Effector memory CD4-positive, alpha-beta T cell (primary cell): ENCODE results near the gene SAMM50.

ENCODE experiments used
- DNase-seq, 3 donors: peaks; one replicate each; pipeline ENCODE4 v3.0.0-alpha.2; 2020
- H3K27ac ChIP-seq: 2 replicates; pipeline ENCODE4 v1.7.0; 2013; ENCODE audit warnings: mild to moderate bottlenecking, low read length, moderate library complexity; ENCODE audit not compliant: insufficient read depth, poor library complexity, severe bottlenecking
- H3K27me3 ChIP-seq: replicated peaks from 2 replicates; pipeline ENCODE4 v1.7.0; 2013; ENCODE audit warnings: mild to moderate bottlenecking, low read length; ENCODE audit not compliant: insufficient read depth, control insufficient read depth, poor library complexity, severe bottlenecking
- H3K36me3 ChIP-seq: 2 replicates; pipeline ENCODE4 v1.7.0; 2013; ENCODE audit warnings: mild to moderate bottlenecking, low read length, moderate library complexity; ENCODE audit not compliant: control insufficient read depth, insufficient read depth
- H3K4me1 ChIP-seq: 2 replicates; pipeline ENCODE4 v1.7.0; 2013; ENCODE audit warnings: low read length, mild to moderate bottlenecking; ENCODE audit not compliant: control insufficient read depth, insufficient read depth, poor library complexity, severe bottlenecking
- H3K4me3 ChIP-seq: 2 replicates; pipeline ENCODE4 v1.7.0; 2013; ENCODE audit warnings: low read length, low read depth, mild to moderate bottlenecking; ENCODE audit not compliant: insufficient read depth, poor library complexity, severe bottlenecking
- H3K9me3 ChIP-seq: 2 replicates; pipeline ENCODE4 v1.7.0; 2013; ENCODE audit warnings: mild to moderate bottlenecking, low read length, moderate library complexity; ENCODE audit not compliant: control insufficient read depth

SAMM50 gene

GRCh38 chr22:43975041-43975440, 19.8 kb downstream of the SAMM50 start:
- H3K9me3 ChIP-seq, result no peaks in the 10 kb centered on the region
- DNase-seq, result no peak
- H3K4me3 ChIP-seq, result no peak overlapping the region
- H3K27ac ChIP-seq, result no peak overlapping the region
- H3K36me3 ChIP-seq, result peaks cover 71% of the 10 kb centered on the region
- no peaks in the 10 kb centered on the region for H3K27me3 ChIP-seq
- no peaks in the 10 kb centered on the region for H3K4me1 ChIP-seq

- no peak for DNase-seq
- Histone ChIP-seq H3K4me1 (no peaks in the 10 kb centered on the region), H3K27me3 (no peaks in the 10 kb centered on the region), H3K27ac (no peak overlapping the region), H3K4me3 (no peak overlapping the region), H3K36me3 (peaks cover 79% of the 10 kb centered on the region), H3K9me3 (no peaks in the 10 kb centered on the region)
Observed at GRCh38 chr22:43976861-43977795, 21.9 kb downstream of the SAMM50 start.

GRCh38 chr22:43978558-43978957, 23.3 kb downstream of the SAMM50 start:
- DNase-seq, result no peak
- H3K4me3 ChIP-seq, result no peak overlapping the region
- no peaks in the 10 kb centered on the region for H3K27me3 ChIP-seq
- H3K9me3 ChIP-seq, result no peaks in the 10 kb centered on the region
- peaks cover 77% of the 10 kb centered on the region for H3K36me3 ChIP-seq
- no peak overlapping the region for H3K27ac ChIP-seq
- H3K4me1 ChIP-seq, result no peaks in the 10 kb centered on the region

- no peak for DNase-seq
- Histone ChIP-seq H3K9me3 (no peaks in the 10 kb centered on the region), H3K36me3 (peaks cover 72% of the 10 kb centered on the region)
Observed at GRCh38 chr22:43980579-43980978, 25.3 kb downstream of the SAMM50 start.

GRCh38 chr22:43980996-43981395, 25.8 kb downstream of the SAMM50 start:
- peaks cover 70% of the 10 kb centered on the region for H3K36me3 ChIP-seq

More at GRCh38 chr22:43980579-43980978, 25.3 kb downstream of the SAMM50 start:
- Histone ChIP-seq H3K4me3 (no peak overlapping the region), H3K27ac (no peak overlapping the region), H3K4me1 (no peaks in the 10 kb centered on the region), H3K27me3 (no peaks in the 10 kb centered on the region)

GRCh38 chr22:43983808-43984207, 28.6 kb downstream of the SAMM50 start:
- no peak for DNase-seq
- Histone ChIP-seq H3K27me3 (no peaks in the 10 kb centered on the region), H3K36me3 (peaks cover 54% of the 10 kb centered on the region), H3K4me3 (no peak overlapping the region), H3K9me3 (no peaks in the 10 kb centered on the region), H3K27ac (no peak overlapping the region), H3K4me1 (no peaks in the 10 kb centered on the region)

More at GRCh38 chr22:43980996-43981395, 25.8 kb downstream of the SAMM50 start:
- Histone ChIP-seq H3K4me1 (no peaks in the 10 kb centered on the region), H3K9me3 (no peaks in the 10 kb centered on the region), H3K27ac (no peak overlapping the region), H3K4me3 (no peak overlapping the region), H3K27me3 (no peaks in the 10 kb centered on the region)
- DNase-seq, result no peak

GRCh38 chr22:43985532-43985931, 30.3 kb downstream of the SAMM50 start:
- no peaks in the 10 kb centered on the region for H3K9me3 ChIP-seq
- H3K36me3 ChIP-seq, result peaks cover 59% of the 10 kb centered on the region
- H3K27ac ChIP-seq, result no peak overlapping the region
- no peak overlapping the region for H3K4me3 ChIP-seq
- no peaks in the 10 kb centered on the region for H3K27me3 ChIP-seq
- no peak for DNase-seq
- H3K4me1 ChIP-seq, result no peaks in the 10 kb centered on the region

- Histone ChIP-seq H3K27ac (no peak overlapping the region), H3K9me3 (no peaks in the 10 kb centered on the region), H3K4me1 (no peaks in the 10 kb centered on the region), H3K4me3 (no peak overlapping the region), H3K36me3 (peaks cover 65% of the 10 kb centered on the region), H3K27me3 (no peaks in the 10 kb centered on the region)
- no peak for DNase-seq
Observed at GRCh38 chr22:43988116-43988820, 33.0 kb downstream of the SAMM50 start.

GRCh38 chr22:43988960-43989359, 33.7 kb downstream of the SAMM50 start:
- peaks cover 59% of the 10 kb centered on the region for H3K36me3 ChIP-seq

GRCh38 chr22:43990044-43990443, 34.8 kb downstream of the SAMM50 start:
- Histone ChIP-seq H3K4me3 (no peak overlapping the region), H3K9me3 (no peaks in the 10 kb centered on the region), H3K36me3 (peaks cover 53% of the 10 kb centered on the region), H3K4me1 (no peaks in the 10 kb centered on the region), H3K27me3 (no peaks in the 10 kb centered on the region), H3K27ac (no peak overlapping the region)
- DNase-seq, result no peak

More at GRCh38 chr22:43988960-43989359, 33.7 kb downstream of the SAMM50 start:
- Histone ChIP-seq H3K27me3 (no peaks in the 10 kb centered on the region), H3K4me1 (no peaks in the 10 kb centered on the region), H3K27ac (no peak overlapping the region), H3K9me3 (no peaks in the 10 kb centered on the region), H3K4me3 (no peak overlapping the region)
- DNase-seq, result no peak
